ENCODE measurements around the gene CYP2W1.

The CYP2W1 gene

DNA sequence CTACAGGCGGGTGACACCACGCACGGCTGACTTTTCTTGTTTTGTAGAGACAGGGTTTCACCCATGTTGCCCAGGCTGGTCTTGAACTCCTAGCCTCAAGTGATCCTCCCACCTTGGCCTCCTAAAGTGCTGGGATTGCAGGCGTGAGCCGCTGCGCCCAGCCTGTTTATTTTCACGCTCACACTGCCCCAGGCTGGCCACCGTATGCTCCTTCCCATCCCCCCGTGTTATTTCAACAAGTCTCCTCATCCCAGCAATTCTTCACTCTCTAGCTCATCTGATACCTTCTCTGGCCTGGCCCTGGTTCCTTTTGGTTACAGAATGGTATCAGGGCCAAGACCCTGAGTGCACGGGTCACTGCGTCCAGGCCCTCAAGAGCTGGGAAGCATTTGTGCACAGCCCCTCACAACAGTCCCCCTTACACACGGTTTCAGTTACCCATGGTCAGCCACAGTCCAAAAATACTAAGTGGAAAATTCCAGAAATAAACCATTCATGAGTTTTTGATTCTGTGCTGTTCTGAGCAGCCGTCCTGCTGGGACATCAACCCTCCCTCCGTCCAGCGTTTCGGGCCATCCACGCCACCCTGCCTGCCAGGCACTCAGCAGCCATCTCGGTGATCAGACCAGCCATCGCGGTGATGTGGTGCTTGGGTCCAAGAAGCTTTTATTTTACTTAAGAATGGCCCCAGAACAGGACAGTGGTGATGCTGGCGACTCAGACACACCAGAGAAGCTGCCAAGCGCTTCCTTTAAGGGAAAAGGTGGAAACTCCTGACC is 16.5 kb upstream of the CYP2W1 start:
- Mint-ChIP-seq H3K4me1 (peaks cover 21% of the 10 kb centered on the region), H3K9me3 (no peaks in the 10 kb centered on the region), H3K36me3 (ENCODE audit: insufficient read depth) (peaks cover 48% of the 10 kb centered on the region), H3K27ac (ENCODE audit: low read depth) (no peak overlapping the region), H3K4me3 (no peak overlapping the region), H3K27me3 (no peaks in the 10 kb centered on the region)
- ATAC-seq (replicated peaks; ENCODE audit: extremely low read depth, poor library complexity, severe bottlenecking) (no peak), DNase-seq (ENCODE audit: low spot score in 2 of 2) (no peak)

DNA sequence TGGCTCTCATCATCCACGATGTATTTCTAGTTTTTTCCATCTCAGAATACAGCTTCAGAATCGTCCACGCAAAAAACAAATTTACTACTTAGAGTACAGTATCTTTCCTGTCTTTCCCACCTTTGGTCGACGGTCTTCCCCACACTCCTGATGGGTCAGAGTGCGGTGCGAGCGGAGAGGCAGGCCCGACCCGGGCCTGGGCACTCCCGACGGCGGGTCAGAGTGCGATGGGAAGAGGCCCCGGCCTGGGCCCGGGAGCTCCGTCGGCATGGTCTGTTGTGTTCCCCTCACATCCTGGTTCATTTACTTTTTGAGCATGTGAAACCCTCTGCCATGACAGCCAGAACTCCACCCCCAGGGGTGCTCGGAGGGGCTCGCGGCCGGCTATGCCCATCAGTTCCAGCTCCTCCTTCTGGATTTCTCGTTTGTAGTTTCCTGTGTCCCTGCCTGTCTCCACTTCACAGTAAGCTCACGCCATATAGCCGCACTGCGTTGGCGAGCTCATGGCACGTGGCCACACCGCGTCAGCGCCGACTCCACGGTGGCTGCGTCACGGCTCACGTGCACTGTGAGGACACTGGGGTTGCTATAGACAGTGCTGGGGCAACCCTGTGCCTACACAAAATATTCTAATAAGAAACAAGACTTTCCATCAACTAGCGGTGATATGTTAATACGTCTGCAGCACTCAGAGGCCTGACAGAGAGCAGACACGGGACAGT is 15.5 kb upstream of the CYP2W1 start:
- DNase-seq (ENCODE audit: low spot score in 2 of 2) (no peak), ATAC-seq (replicated peaks; ENCODE audit: extremely low read depth, poor library complexity, severe bottlenecking) (no peak)
- peak overlapping the region; percentile 22 for H3K27ac Mint-ChIP-seq (ENCODE audit: low read depth)
- H3K27me3 Mint-ChIP-seq, result no peaks in the 10 kb centered on the region
- H3K36me3 Mint-ChIP-seq (ENCODE audit: insufficient read depth), result peaks cover 57% of the 10 kb centered on the region
- peaks cover 27% of the 10 kb centered on the region for H3K4me1 Mint-ChIP-seq
- H3K9me3 Mint-ChIP-seq, result no peaks in the 10 kb centered on the region
- H3K4me3 Mint-ChIP-seq, result no peak overlapping the region

DNA sequence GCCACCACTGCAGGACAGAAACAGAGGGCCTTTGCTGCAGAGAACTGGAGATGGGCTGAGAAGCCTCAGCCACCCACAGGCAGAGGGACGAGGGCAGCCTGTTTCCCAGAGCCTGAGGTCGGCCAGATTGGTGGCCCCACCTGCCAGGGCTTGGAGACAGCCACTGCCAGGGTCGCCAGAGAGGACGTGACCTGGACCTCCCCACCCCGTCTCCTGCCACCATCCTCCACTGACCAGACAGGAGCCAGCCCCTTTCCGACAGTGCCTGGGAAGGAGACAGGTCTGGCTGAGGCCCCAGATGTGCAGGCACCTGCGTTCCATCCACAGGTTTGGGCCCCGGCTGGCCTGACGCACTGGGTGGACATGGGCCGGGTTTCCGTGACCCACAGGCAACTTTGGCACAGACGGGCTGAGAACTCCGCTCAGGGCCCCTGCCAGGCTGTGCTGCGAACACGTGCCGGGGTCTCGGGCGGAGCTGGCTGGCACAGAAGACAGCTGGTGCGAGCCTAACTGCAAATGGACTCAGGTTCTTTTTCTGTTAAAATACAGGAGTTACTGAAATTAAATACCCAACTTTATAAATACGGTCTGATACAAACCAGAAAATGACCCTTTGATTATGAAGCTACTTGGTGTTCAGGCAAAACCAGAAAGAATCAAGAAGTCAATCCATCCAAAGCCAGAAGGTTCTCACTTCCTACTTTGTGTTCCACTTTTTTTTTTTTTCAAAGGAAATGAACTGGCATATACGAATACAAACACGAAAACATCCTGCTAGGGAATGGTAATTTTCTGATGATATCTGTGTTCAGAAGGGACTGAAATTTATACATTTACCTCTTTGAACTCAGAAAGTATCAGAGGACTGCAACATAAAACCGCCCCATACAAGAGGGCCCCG is 14.5 kb upstream of the CYP2W1 start:
- no peak for ATAC-seq (replicated peaks; ENCODE audit: extremely low read depth, poor library complexity, severe bottlenecking)
- Mint-ChIP-seq H3K9me3 (no peaks in the 10 kb centered on the region), H3K27ac (ENCODE audit: low read depth) (no peak overlapping the region), H3K4me1 (peaks cover 26% of the 10 kb centered on the region), H3K4me3 (no peak overlapping the region), H3K27me3 (no peaks in the 10 kb centered on the region), H3K36me3 (ENCODE audit: insufficient read depth) (peaks cover 62% of the 10 kb centered on the region)
- DNase-seq (ENCODE audit: low spot score in 2 of 2), result no peak

DNA sequence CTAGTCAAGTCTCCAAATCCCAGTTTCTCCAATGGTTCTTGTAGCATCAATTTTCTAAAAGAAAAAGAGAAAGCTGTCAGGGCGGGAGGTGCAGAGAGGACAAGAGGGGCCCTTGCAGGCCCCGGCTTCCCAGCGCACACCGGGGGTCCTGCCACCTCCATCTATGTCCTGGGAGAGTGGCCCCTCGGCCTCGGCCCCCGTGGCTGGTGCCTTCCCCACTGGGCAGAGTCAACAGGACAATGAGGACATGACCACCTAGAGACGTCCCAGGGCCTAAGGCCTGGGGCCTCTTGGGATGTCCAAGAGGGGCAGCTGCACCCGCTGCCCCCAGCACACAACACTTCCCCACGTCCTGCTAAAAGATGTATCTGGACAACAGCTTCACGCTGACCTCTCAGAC is 13.6 kb upstream of the CYP2W1 start:
- DNase-seq (ENCODE audit: low spot score in 2 of 2), result no peak
- H3K4me1 Mint-ChIP-seq, result peaks cover 25% of the 10 kb centered on the region
- no peak for ATAC-seq (replicated peaks; ENCODE audit: extremely low read depth, poor library complexity, severe bottlenecking)
- no peak overlapping the region for H3K27ac Mint-ChIP-seq (ENCODE audit: low read depth)
- H3K4me3 Mint-ChIP-seq, result no peak overlapping the region
- peaks cover 61% of the 10 kb centered on the region for H3K36me3 Mint-ChIP-seq (ENCODE audit: insufficient read depth)
- H3K9me3 Mint-ChIP-seq, result no peaks in the 10 kb centered on the region
- no peaks in the 10 kb centered on the region for H3K27me3 Mint-ChIP-seq

DNA sequence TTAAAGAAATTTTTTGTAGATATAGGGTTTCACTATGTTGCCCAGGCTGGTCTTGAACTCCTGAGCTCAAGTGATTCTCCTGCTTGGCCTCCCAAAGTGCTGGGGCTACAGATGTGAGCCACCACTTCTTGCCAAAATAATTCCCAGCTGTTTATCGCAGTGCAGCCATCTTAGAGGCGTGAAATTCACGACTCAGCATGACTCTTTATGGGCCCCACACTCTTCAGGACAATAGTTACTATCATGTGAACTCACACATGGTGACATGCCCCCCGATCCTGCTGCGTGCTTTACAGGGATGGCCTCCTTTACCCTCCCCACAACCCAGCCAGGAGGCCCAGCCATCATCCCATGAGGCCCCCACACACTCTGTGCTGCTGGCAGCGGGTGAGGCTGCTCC is 12.2 kb upstream of the CYP2W1 start:
- peaks cover 23% of the 10 kb centered on the region for H3K4me1 Mint-ChIP-seq
- peaks cover 63% of the 10 kb centered on the region for H3K36me3 Mint-ChIP-seq (ENCODE audit: insufficient read depth)
- H3K27me3 Mint-ChIP-seq, result no peaks in the 10 kb centered on the region
- ATAC-seq (replicated peaks; ENCODE audit: extremely low read depth, poor library complexity, severe bottlenecking) (no peak), DNase-seq (ENCODE audit: low spot score in 2 of 2) (no peak)
- peak overlapping the region; percentile 40 for H3K4me3 Mint-ChIP-seq
- no peak overlapping the region for H3K27ac Mint-ChIP-seq (ENCODE audit: low read depth)
- no peaks in the 10 kb centered on the region for H3K9me3 Mint-ChIP-seq

DNA sequence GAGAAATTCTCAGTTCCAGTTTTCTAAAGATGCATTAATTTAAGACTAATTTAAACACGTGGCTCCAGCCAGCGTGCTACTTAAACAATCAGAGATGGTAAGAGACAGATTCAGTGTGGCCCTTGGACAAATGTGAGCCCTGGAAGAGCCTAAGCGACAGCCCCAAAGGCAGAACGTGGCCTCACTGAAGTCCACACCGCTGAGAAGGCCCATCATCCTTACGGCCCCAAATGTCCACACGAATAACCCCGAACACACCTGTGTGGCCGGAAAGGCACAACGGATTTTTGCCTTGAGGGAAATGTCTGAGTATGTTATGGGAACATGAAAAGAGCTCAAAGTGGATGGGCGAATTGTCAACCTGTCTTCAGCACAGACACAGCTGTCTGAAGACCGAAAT is 10.9 kb upstream of the CYP2W1 start:
- no peak for ATAC-seq (replicated peaks; ENCODE audit: extremely low read depth, poor library complexity, severe bottlenecking)
- Mint-ChIP-seq H3K36me3 (ENCODE audit: insufficient read depth) (peaks cover 56% of the 10 kb centered on the region), H3K4me1 (peaks cover 22% of the 10 kb centered on the region), H3K4me3 (no peak overlapping the region), H3K9me3 (no peaks in the 10 kb centered on the region), H3K27me3 (no peaks in the 10 kb centered on the region), H3K27ac (ENCODE audit: low read depth) (no peak overlapping the region)
- DNase-seq (ENCODE audit: low spot score in 2 of 2), result no peak

DNA sequence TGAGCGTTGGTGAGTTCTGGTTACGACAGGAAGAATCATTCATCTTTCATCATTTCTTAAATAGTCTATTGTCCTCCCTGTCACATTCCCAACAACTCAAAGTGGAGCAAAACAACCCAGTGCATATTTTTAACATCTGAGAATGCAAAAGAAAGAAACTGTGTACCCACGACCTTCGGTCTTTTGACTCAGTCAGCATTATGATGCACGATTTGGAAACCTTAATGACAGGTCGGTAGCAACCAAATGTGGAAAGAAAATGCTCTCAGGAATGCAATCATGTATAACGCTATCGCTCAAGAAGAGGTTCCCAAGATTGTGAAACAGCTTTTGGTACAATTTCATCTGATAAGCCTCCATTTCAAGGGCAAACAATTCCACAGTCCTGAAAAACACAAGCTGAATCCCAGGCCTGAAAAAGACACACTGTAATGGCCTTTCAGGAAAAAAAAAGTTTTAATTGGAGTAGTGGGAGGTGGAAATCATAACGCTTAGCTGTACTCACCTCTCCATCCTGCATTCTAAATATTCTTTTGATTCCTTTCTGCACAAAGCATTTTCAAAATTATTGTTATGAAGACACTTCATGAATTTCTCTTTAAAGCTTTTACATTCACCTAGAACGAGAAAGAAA is 10.2 kb upstream of the CYP2W1 start:
- DNase-seq (ENCODE audit: low spot score in 2 of 2) (no peak), ATAC-seq (replicated peaks; ENCODE audit: extremely low read depth, poor library complexity, severe bottlenecking) (no peak)
- no peak overlapping the region for H3K27ac Mint-ChIP-seq (ENCODE audit: low read depth)
- H3K27me3 Mint-ChIP-seq, result no peaks in the 10 kb centered on the region
- peaks cover 22% of the 10 kb centered on the region for H3K4me1 Mint-ChIP-seq
- peaks cover 49% of the 10 kb centered on the region for H3K36me3 Mint-ChIP-seq (ENCODE audit: insufficient read depth)
- H3K4me3 Mint-ChIP-seq, result peak overlapping the region; percentile 64
- no peaks in the 10 kb centered on the region for H3K9me3 Mint-ChIP-seq

DNA sequence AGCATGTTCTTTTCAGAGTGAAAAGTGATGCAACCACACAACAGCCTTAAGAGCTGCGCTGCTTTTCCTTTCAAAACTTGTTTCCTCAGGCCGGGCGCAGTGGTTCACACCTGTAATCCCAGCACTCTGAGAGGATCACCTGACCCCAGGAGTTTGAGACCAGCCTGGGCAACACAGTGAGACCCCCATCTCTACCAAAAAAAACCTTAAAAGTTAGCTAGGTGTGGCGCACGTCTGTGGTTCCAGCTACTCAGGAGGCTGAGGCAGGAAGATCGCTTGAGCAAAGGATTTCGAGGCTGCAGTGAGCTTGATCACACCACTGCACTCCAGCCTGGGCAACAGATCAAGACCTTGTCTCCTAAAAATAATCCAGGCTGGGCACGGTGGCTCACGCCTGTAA is 9.7 kb upstream of the CYP2W1 start:
- DNase-seq (ENCODE audit: low spot score in 2 of 2) (no peak), ATAC-seq (replicated peaks; ENCODE audit: extremely low read depth, poor library complexity, severe bottlenecking) (no peak)
- Mint-ChIP-seq H3K27me3 (no peaks in the 10 kb centered on the region), H3K4me1 (peaks cover 22% of the 10 kb centered on the region), H3K9me3 (no peaks in the 10 kb centered on the region), H3K36me3 (ENCODE audit: insufficient read depth) (peaks cover 44% of the 10 kb centered on the region), H3K27ac (ENCODE audit: low read depth) (no peak overlapping the region), H3K4me3 (peak overlapping the region; percentile 64)

GRCh38 chr7:974172-974571 is 8.8 kb upstream of the CYP2W1 start:
- ATAC-seq (replicated peaks; ENCODE audit: extremely low read depth, poor library complexity, severe bottlenecking) (peak; percentile 1), DNase-seq (ENCODE audit: low spot score in 2 of 2) (no peak)
- Mint-ChIP-seq H3K4me1 (peaks cover 22% of the 10 kb centered on the region), H3K36me3 (ENCODE audit: insufficient read depth) (peaks cover 36% of the 10 kb centered on the region), H3K9me3 (no peaks in the 10 kb centered on the region), H3K27me3 (no peaks in the 10 kb centered on the region), H3K4me3 (peak overlapping the region; percentile 90), H3K27ac (ENCODE audit: low read depth) (peak overlapping the region; percentile 96)

DNA sequence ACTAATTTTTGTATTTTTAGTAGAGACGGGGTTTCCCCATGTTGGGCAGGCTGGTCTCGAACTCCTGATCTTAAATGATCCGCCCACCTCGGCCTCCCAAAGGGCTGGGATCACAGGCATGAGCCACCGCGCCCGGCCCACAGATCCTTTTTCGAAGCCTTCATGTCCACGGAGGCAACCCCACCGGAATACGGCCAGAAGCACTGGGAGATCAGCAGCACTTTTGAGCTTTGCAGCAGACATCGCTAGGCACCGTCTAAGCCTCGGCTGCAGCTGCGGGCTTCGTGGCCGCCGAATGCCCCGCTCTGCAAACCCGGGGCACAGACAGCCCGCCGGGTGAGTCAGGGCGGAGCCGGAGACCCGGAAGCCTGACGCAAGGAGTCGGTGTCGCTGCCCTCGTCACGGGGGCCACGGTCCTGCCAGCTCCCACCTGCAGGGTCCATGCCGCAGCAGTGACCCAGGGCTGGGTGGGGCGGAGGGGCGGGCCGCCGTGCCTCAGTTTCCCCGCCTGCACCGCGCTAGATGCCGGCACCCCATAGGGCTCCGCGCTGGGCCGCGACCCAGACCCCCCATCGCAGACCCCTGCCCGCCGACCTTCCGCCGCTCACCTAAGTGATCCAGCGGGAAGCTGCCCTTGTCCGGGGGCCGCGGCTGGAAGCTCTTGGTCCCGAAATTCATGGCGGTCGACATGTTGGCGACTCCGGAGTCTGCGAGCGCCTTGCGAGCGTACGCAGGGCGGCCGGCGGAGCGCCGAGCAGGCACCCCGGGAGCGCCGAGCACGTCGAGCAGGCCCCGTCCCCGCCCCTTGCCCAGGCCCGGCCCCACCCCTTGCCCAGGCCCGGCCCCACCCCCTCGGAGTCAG is 7.9 kb upstream of the CYP2W1 start, which contains the start of gene COX19:
COX19 (minus strand) TSS at position 730 of the 862 bp plus-strand sequence; CDS start at position 690, 40 bp downstream.
- DNase-seq (ENCODE audit: low spot score in 2 of 2), result peak; percentile 77 to 85
- H3K36me3 Mint-ChIP-seq (ENCODE audit: insufficient read depth), result peaks cover 31% of the 10 kb centered on the region
- H3K4me1 Mint-ChIP-seq, result peaks cover 22% of the 10 kb centered on the region
- H3K27me3 Mint-ChIP-seq, result no peaks in the 10 kb centered on the region
- peak; percentile 95 for ATAC-seq (replicated peaks; ENCODE audit: extremely low read depth, poor library complexity, severe bottlenecking)
- peak within 1 kb of the TSS; percentile 96 for H3K27ac Mint-ChIP-seq (ENCODE audit: low read depth)
- no peaks in the 10 kb centered on the region for H3K9me3 Mint-ChIP-seq
- H3K4me3 Mint-ChIP-seq, result peak within 1 kb of the TSS; percentile 90

DNA sequence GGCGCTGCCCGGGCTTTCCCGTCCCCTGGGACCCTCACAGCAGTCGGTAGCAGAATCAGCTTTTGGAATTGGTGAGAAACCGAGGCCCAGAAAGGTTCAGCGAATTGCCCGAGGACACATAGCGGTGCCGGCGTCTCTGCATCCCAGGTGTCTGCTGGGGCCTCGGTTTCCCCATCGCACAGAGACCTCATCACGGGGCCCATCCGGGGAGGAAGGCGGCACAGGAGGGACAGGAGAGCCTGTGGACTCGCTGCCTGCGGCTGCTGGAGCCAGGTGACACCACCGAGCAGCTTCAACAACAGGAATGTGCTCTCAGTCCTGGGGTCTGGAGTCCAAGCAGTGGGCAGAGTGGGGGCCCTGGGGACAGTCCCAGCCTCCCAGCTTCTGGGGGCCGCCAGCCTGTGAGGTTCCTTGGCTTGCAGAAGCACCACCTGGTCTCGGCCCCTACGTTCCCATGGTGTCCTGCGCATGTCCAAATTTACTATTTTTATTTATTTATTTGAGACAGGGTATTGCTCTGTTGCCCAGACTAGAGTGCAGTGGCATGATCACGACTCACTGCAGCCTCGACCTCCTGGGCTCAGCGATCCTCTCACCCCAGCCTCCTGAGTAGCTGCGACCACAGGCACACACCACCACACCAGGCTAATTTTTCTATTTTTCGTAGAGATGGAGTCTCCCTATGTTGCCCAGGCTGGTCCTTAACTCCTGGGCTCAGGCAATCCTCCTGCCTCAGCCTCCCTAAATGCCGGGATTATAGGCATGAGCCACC is 7.1 kb upstream of the CYP2W1 start:
- peaks cover 20% of the 10 kb centered on the region for H3K4me1 Mint-ChIP-seq
- H3K9me3 Mint-ChIP-seq, result no peaks in the 10 kb centered on the region
- ATAC-seq (replicated peaks; ENCODE audit: extremely low read depth, poor library complexity, severe bottlenecking) (no peak), DNase-seq (ENCODE audit: low spot score in 2 of 2) (no peak)
- no peaks in the 10 kb centered on the region for H3K27me3 Mint-ChIP-seq
- peaks cover 25% of the 10 kb centered on the region for H3K36me3 Mint-ChIP-seq (ENCODE audit: insufficient read depth)
- peak overlapping the region; percentile 96 for H3K27ac Mint-ChIP-seq (ENCODE audit: low read depth)
- H3K4me3 Mint-ChIP-seq, result peak overlapping the region; percentile 90

Measured in central memory CD8-positive, alpha-beta T cell (primary cell).